ENCODE measurements around the gene IL4I1. TPM values are rescaled to one million over a fixed set of nuclear protein-coding genes. Genes with fewer than 3 reads are reported as not detected.

IL4I1 gene
- total RNA-seq, 1 donor from 2014 or later: 0.90 TPM

- H3K36me3 Mint-ChIP-seq (ENCODE audit: low read depth, unreplicated experiment): peaks cover 42% of the 10 kb centered on the region
Observed at GRCh38 chr19:49918089-49918488, 21.4 kb upstream of the IL4I1 start.

DNA sequence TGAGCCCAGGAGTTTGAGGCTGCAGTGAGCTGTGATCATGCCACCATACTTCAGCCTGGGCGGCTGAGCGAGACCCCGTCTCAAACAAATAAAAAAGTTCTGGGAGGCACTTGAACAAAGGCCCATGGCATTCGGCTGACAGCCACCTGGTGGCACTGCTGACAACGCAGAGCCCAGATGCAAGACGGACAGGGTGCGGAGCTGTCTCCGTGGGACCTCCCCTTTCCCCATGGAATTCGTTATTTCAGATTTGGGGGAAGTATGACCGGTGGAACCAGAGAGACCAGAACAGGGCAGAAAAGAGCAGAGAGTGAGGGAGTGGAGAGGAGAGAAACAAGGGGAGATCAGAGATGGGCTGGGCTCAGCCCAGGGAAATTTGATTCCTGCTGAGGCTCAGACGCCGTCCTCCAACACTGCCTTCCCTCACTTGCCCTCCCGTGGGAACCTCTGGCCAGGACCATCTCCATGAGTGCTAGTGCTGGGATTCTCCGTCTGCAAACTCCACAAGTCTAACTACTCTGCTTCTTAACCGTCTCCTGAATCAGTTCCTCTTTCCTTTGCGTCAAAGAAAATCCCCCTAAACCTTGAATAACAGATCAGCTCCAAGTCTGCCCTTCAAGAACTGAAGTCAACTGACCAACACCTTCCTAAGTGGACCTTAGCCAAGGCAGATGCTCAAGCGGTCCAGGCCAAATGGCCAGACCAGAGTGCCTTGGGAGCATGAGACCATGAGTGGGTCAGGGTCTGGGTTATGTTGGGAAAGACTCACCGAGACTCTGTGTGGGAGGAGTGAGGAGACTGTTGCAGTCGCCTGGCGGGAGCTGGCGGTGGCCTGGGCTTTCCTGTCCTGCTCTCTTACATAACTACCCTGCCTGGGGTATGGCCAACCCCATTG lies 20.4 kb upstream of the IL4I1 start:
- Mint-ChIP-seq H3K4me1 (ENCODE audit: unreplicated experiment) (peaks cover 3% of the 10 kb centered on the region), H3K27ac (ENCODE audit: unreplicated experiment) (no peak overlapping the region), H3K27me3 (ENCODE audit: unreplicated experiment) (peaks cover 15% of the 10 kb centered on the region), H3K9me3 (ENCODE audit: unreplicated experiment) (no peaks in the 10 kb centered on the region), H3K36me3 (ENCODE audit: low read depth, unreplicated experiment) (peaks cover 49% of the 10 kb centered on the region), H3K4me3 (ENCODE audit: unreplicated experiment) (peak overlapping the region; percentile 80)
- no peak for TF ChIP-seq CTCF (IDR thresholded peaks at IDR 0.05; ENCODE audit: unreplicated experiment)
- DNase-seq (ENCODE audit: low spot score): no peak

More at GRCh38 chr19:49918089-49918488, 21.4 kb upstream of the IL4I1 start:
- DNase-seq (ENCODE audit: low spot score): no peak
- no peak overlapping the region for H3K27ac Mint-ChIP-seq (ENCODE audit: unreplicated experiment)
- no peak for TF ChIP-seq CTCF (IDR thresholded peaks at IDR 0.05; ENCODE audit: unreplicated experiment)
- no peaks in the 10 kb centered on the region for H3K9me3 Mint-ChIP-seq (ENCODE audit: unreplicated experiment)
- H3K27me3 Mint-ChIP-seq (ENCODE audit: unreplicated experiment): peaks cover 15% of the 10 kb centered on the region
- no peak overlapping the region for H3K4me3 Mint-ChIP-seq (ENCODE audit: unreplicated experiment)
- peaks cover 3% of the 10 kb centered on the region for H3K4me1 Mint-ChIP-seq (ENCODE audit: unreplicated experiment)

- peak; percentile 44 for TF ChIP-seq CTCF (IDR thresholded peaks at IDR 0.05; ENCODE audit: unreplicated experiment)
- Mint-ChIP-seq H3K4me1 (ENCODE audit: unreplicated experiment) (peaks cover 17% of the 10 kb centered on the region), H3K36me3 (ENCODE audit: low read depth, unreplicated experiment) (peaks cover 47% of the 10 kb centered on the region), H3K27me3 (ENCODE audit: unreplicated experiment) (peaks cover 9% of the 10 kb centered on the region), H3K27ac (ENCODE audit: unreplicated experiment) (no peak overlapping the region), H3K9me3 (ENCODE audit: unreplicated experiment) (no peaks in the 10 kb centered on the region), H3K4me3 (ENCODE audit: unreplicated experiment) (peak overlapping the region; percentile 89)
- DNase-seq (ENCODE audit: low spot score): no peak
Observed at GRCh38 chr19:49915271-49915670, 18.6 kb upstream of the IL4I1 start.

GRCh38 chr19:49913720-49914119 lies 17.0 kb upstream of the IL4I1 start:
- no peak for TF ChIP-seq CTCF (IDR thresholded peaks at IDR 0.05; ENCODE audit: unreplicated experiment)
- H3K4me3 Mint-ChIP-seq (ENCODE audit: unreplicated experiment): peak overlapping the region; percentile 42
- DNase-seq (ENCODE audit: low spot score): no peak
- H3K4me1 Mint-ChIP-seq (ENCODE audit: unreplicated experiment): peaks cover 19% of the 10 kb centered on the region
- peaks cover 42% of the 10 kb centered on the region for H3K36me3 Mint-ChIP-seq (ENCODE audit: low read depth, unreplicated experiment)
- peaks cover 11% of the 10 kb centered on the region for H3K27me3 Mint-ChIP-seq (ENCODE audit: unreplicated experiment)
- no peaks in the 10 kb centered on the region for H3K9me3 Mint-ChIP-seq (ENCODE audit: unreplicated experiment)
- H3K27ac Mint-ChIP-seq (ENCODE audit: unreplicated experiment): no peak overlapping the region

All from endothelial cell (in vitro differentiated cells).